OCI-LY1 (cell line): Measurements from ENCODE around the gene OSBPL5.

ENCODE experiments used
- H2AFZ ChIP-seq: fragments of 200-600 bp; sonication (generic), shearing (Covaris generic); 2 replicates; pipeline ENCODE4 v1.6.0; 2014; ENCODE audit warnings: antibody characterized with exemption, mild to moderate bottlenecking, low read length
- H3F3A ChIP-seq: fragments of 200-600 bp; sonication (generic), shearing (Covaris generic); 2 replicates; pipeline ENCODE4 v1.6.0; 2014; ENCODE audit warnings: mild to moderate bottlenecking, antibody characterized with exemption, low read length, moderate library complexity; ENCODE audit not compliant: insufficient read depth
- H3K27ac ChIP-seq: fragments of 200-600 bp; sonication (generic); 2 replicates; pipeline ENCODE4 v1.5.1; 2014; ENCODE audit warnings: low read length, mixed run types, mild to moderate bottlenecking, low read depth; ENCODE audit not compliant: poor library complexity, severe bottlenecking
- H3K27me3 ChIP-seq: fragments of 200-600 bp; sonication (generic); 2 replicates; pipeline ENCODE4 v1.6.0; 2014; ENCODE audit warnings: antibody characterized with exemption, mild to moderate bottlenecking, low read length, moderate library complexity; ENCODE audit not compliant: insufficient read depth
- H3K36me3 ChIP-seq: fragments of 200-600 bp; sonication (generic); 2 replicates; pipeline ENCODE4 v1.6.1; 2014; ENCODE audit warnings: mild to moderate bottlenecking, antibody characterized with exemption, low read length, moderate library complexity, mixed read lengths; ENCODE audit not compliant: insufficient read depth
- H3K4me1 ChIP-seq: fragments of 200-600 bp; sonication (generic); 2 replicates; pipeline ENCODE4 v1.5.1; 2014; ENCODE audit warnings: mild to moderate bottlenecking, low read length, moderate library complexity; ENCODE audit not compliant: insufficient read depth, severe bottlenecking
- H3K4me2 ChIP-seq: fragments of 200-600 bp; sonication (generic), shearing (Covaris generic); 2 replicates; pipeline ENCODE4 v1.6.1; 2014; ENCODE audit warnings: low read length
- H3K4me3 ChIP-seq: fragments of 200-600 bp; sonication (generic); 2 replicates; pipeline ENCODE4 v1.5.1; 2014; ENCODE audit warnings: low read length, low read depth, mild to moderate bottlenecking, mixed read lengths; ENCODE audit not compliant: poor library complexity, severe bottlenecking
- H3K79me2 ChIP-seq: fragments of 200-600 bp; shearing (Covaris generic); 2 replicates; pipeline ENCODE4 v1.6.1; 2016; ENCODE audit warnings: mixed run types, low read length, mixed read lengths; ENCODE audit not compliant: insufficient read depth
- H3K9ac ChIP-seq: fragments of 200-600 bp; sonication (generic), shearing (Covaris generic); 2 replicates; pipeline ENCODE4 v1.6.1; 2014; ENCODE audit warnings: mild to moderate bottlenecking, low read length, mixed read lengths
- H3K9me2 ChIP-seq: fragments of 200-600 bp; sonication (generic), shearing (Covaris generic); 2 replicates; pipeline ENCODE4 v1.6.1; 2014; ENCODE audit warnings: low read depth, mild to moderate bottlenecking, low read length, mixed read lengths
- H3K9me3 ChIP-seq: fragments of 200-600 bp; shearing (Covaris generic); 2 replicates; pipeline ENCODE4 v1.6.1; 2014; ENCODE audit warnings: low read length, mixed read lengths
- H4K20me1 ChIP-seq: fragments of 200-600 bp; sonication (generic), shearing (Covaris generic); 2 replicates; pipeline ENCODE4 v1.6.0; 2016; ENCODE audit warnings: mild to moderate bottlenecking, low read length; ENCODE audit not compliant: insufficient read depth
- EZH2 ChIP-seq: fragments of 200-600 bp; sonication (generic), shearing (Covaris generic); IDR thresholded peaks from 2 replicates; pipeline ENCODE4 v1.8.0; 2017; ENCODE audit warnings: borderline replicate concordance, mixed run types, mild to moderate bottlenecking, antibody characterized with exemption, low read length, moderate library complexity, mixed read lengths
- TF ChIP-seq, protein P1 (sequence below): fragments of 200-600 bp; sonication (generic), shearing (Covaris generic); IDR thresholded peaks from 2 replicates; pipeline ENCODE4 v1.5.1; 2017; ENCODE audit warnings: mild to moderate bottlenecking, antibody characterized with exemption, low read length, moderate library complexity, mixed read lengths

Gene OSBPL5

DNA sequence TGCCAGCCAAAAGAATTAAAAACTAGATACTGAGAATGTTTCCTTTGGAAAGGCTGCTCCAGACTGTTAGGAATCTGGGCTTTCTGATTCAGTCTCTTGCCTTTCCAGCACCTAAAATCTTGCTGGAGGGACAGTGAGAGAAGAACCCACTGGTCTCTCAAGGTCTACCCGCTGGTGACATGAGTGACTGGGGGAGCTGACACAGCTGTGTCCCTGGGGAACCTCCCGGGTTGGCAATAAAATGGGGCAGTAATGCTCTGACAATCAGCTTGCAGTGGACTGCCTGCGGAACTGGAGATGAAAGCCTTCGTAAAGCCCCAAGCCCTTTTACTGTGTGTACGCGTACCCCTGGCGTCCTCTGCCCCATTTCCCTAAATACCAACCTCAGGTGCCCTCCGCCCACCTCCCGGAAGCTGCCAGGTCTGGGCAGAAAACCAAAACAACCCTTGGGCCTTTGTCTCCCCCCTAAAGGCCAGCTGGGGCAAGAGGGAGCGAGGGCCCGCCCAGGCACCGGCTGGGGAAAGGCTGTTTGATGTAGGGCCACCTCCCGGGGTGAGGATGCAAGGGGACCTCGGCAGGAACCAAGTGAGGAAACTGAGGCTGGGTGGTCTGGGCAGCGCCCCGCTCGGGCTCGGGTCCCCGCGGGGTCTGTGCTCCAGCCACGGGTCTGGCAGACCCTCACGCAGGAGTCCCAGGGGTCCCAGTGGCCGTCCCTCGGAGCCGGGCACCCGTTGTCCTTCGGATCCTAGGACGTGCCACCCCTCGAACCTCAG, 108.6 kb downstream of the OSBPL5 start:
- H3K4me1 ChIP-seq, result peaks cover 31% of the 10 kb centered on the region
- no peaks in the 10 kb centered on the region for H3K79me2 ChIP-seq
- no peaks in the 10 kb centered on the region for H3K9me2 ChIP-seq
- no peak overlapping the region for H3K27ac ChIP-seq
- H3K27me3 ChIP-seq, result no peaks in the 10 kb centered on the region
- H3K36me3 ChIP-seq, result peaks cover 20% of the 10 kb centered on the region
- no peaks in the 10 kb centered on the region for H3F3A ChIP-seq
- no peaks in the 10 kb centered on the region for H3K9me3 ChIP-seq
- TF ChIP-seq EZH2, result no peak
- TF ChIP-seq, protein P1, sequence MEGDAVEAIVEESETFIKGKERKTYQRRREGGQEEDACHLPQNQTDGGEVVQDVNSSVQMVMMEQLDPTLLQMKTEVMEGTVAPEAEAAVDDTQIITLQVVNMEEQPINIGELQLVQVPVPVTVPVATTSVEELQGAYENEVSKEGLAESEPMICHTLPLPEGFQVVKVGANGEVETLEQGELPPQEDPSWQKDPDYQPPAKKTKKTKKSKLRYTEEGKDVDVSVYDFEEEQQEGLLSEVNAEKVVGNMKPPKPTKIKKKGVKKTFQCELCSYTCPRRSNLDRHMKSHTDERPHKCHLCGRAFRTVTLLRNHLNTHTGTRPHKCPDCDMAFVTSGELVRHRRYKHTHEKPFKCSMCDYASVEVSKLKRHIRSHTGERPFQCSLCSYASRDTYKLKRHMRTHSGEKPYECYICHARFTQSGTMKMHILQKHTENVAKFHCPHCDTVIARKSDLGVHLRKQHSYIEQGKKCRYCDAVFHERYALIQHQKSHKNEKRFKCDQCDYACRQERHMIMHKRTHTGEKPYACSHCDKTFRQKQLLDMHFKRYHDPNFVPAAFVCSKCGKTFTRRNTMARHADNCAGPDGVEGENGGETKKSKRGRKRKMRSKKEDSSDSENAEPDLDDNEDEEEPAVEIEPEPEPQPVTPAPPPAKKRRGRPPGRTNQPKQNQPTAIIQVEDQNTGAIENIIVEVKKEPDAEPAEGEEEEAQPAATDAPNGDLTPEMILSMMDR, result no peak
- peak overlapping the region; percentile 83 for H3K4me2 ChIP-seq
- no peak overlapping the region for H2AFZ ChIP-seq
- H4K20me1 ChIP-seq, result no peaks in the 10 kb centered on the region
- peak overlapping the region; percentile 90 for H3K4me3 ChIP-seq
- H3K9ac ChIP-seq, result peak overlapping the region; percentile 89

DNA sequence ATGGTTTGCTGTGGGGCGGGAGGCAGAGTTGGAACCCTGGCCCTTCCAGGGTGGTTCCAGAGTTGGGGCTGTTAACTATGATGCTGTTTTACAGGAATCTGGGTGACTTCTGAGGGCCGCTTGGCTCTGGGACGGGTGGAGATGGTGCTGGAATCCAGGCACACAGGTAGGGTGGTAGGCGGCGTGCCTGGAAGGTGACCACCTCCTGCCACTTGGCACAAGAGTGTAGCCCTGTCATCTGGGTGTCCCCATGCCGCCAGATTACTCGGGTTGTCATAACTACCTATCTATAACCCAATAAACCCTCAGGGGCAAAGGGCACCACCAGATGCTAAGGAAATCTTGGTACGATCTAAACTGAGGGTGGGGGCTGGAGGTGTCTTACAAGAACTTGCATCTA, 109.2 kb downstream of the OSBPL5 start:
- Histone ChIP-seq H2AFZ (no peak overlapping the region), H3K27ac (no peak overlapping the region), H3K79me2 (no peaks in the 10 kb centered on the region), H3K9me3 (no peaks in the 10 kb centered on the region), H3K9ac (peak overlapping the region; percentile 89; the same call in 1 of the 2 replicates), H3K4me1 (peaks cover 34% of the 10 kb centered on the region), H4K20me1 (no peaks in the 10 kb centered on the region), H3K4me2 (peak overlapping the region; percentile 83), H3F3A (no peaks in the 10 kb centered on the region), H3K27me3 (no peaks in the 10 kb centered on the region), H3K36me3 (peaks cover 20% of the 10 kb centered on the region), H3K9me2 (no peaks in the 10 kb centered on the region), H3K4me3 (peak overlapping the region; percentile 90)
- no peak for TF ChIP-seq EZH2
- TF ChIP-seq, protein P1, result no peak

DNA sequence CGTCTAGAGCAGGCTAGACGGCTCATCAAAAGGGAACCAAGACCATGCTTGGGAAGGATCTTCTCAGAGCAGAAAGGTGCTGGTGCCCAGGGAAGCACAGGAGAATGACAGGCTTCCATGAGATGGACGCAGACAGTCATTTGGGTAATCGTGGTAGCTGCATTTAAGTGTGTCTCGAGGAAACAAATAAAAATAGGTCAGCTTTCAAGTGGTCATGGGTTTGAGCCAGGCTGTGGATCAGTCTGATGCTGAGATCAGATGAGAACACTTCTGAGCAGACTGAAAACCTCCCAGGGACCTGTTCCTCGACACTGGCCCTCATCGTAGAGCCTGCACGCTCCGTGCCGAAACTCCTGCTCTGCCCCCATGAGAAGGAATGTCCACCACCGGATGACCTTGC, 112.5 kb downstream of the OSBPL5 start:
- no peak overlapping the region for H3K9ac ChIP-seq
- H3K4me3 ChIP-seq, result no peak overlapping the region
- no peaks in the 10 kb centered on the region for H4K20me1 ChIP-seq

More for the DNA sequence above, 112.5 kb downstream of the OSBPL5 start:
- peaks cover 48% of the 10 kb centered on the region for H3K4me1 ChIP-seq
- H3K36me3 ChIP-seq, result peaks cover 20% of the 10 kb centered on the region
- no peaks in the 10 kb centered on the region for H3K9me2 ChIP-seq
- TF ChIP-seq, protein P1, result no peak
- no peak for TF ChIP-seq EZH2
- H3K27me3 ChIP-seq, result no peaks in the 10 kb centered on the region
- no peak overlapping the region for H2AFZ ChIP-seq
- no peaks in the 10 kb centered on the region for H3F3A ChIP-seq
- H3K9me3 ChIP-seq, result no peaks in the 10 kb centered on the region
- H3K79me2 ChIP-seq, result peaks cover 3% of the 10 kb centered on the region; the same call in 1 of the 2 replicates
- 0 out of 2 replicates have a peak overlapping the region, but pooled peaks have one; percentile 17 for H3K4me2 ChIP-seq
- H3K27ac ChIP-seq, result no peak overlapping the region
